Measurements from ENCODE around the gene WBP11.

The WBP11 gene

GRCh38 chr12:14827043-14827442, 23.8 kb upstream of the WBP11 start:
- in situ Hi-C loops (cut with HindIII; ENCODE audit: low pct_ligation_motif_present, low pct_unique_long_range_greater_than_20kb, low sequenced_read_pairs) = no loop called here

GRCh38 chr12:14826491-14826890, 23.2 kb upstream of the WBP11 start:
- in situ Hi-C loops (cut with HindIII; ENCODE audit: low pct_ligation_motif_present, low pct_unique_long_range_greater_than_20kb, low sequenced_read_pairs) = no loop called here
- no peak for DNase-seq

More at GRCh38 chr12:14827043-14827442, 23.8 kb upstream of the WBP11 start:
- no peak for DNase-seq

- in situ Hi-C loops (cut with HindIII; ENCODE audit: low pct_ligation_motif_present, low pct_unique_long_range_greater_than_20kb, low sequenced_read_pairs) = no loop called here
- no peak for DNase-seq
Measured at GRCh38 chr12:14825256-14825655, 22.0 kb upstream of the WBP11 start.

DNA sequence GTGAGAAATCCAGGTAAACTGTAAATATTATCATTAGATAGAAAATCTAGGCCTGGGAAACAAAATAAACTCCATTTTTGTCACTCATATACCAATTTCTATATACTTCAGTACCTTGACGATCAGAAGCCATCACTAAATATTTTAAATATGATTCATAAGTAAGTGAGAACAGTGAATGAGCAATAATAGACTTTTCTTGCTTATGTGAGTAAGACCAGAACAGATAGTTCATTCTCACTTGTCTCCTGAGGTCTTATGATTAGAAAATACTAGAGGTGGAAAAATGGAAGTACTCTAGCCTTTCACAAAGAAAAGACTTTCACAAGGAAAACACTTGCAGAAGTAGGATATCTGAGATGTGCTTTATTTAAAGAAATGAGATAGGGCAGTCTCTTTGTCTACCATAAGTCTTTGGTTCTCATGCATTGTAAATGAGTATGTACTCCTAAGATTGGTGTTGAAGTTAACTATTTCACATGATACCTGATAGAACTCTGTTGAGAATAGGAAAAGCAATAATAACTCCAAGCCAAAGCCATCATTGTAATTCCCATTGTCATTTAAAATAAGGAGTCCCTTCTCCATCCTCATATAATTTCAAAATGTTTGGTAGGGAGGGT, 20.8 kb upstream of the WBP11 start:
- no peak for DNase-seq
- in situ Hi-C loops (cut with HindIII; ENCODE audit: low pct_ligation_motif_present, low pct_unique_long_range_greater_than_20kb, low sequenced_read_pairs) = no loop called here

- no peak for DNase-seq
- in situ Hi-C loops (cut with HindIII; ENCODE audit: low pct_ligation_motif_present, low pct_unique_long_range_greater_than_20kb, low sequenced_read_pairs) = no loop called here
Measured at GRCh38 chr12:14814014-14814413, 10.7 kb upstream of the WBP11 start, which contains the start of gene SMCO3. Gene SMCO3, minus strand, starts transcription at chr12:14814182. Its CDS starts 7,502 bp downstream, at chr12:14806680.

DNA sequence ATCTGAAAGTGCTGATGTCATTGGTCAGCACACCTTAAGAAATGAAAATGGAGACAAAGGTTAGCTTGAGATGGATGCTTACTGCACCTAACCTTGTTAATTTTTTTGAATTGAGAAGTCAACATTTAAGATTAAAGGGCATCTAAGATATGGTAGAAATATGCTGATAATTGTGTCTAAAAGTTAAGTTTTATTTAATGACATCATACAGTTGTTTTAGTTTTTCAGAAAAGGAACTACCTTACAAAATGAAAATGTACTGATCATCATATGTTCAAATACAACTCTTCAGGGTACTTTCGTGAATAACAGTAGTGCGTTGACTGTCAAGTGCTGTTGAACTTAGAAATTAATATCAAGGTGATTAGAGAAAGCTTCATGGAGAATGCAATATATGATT, 8.2 kb upstream of the WBP11 start:
- no peak for DNase-seq
- in situ Hi-C loops (cut with HindIII; ENCODE audit: low pct_ligation_motif_present, low pct_unique_long_range_greater_than_20kb, low sequenced_read_pairs) = no loop called here

DNA sequence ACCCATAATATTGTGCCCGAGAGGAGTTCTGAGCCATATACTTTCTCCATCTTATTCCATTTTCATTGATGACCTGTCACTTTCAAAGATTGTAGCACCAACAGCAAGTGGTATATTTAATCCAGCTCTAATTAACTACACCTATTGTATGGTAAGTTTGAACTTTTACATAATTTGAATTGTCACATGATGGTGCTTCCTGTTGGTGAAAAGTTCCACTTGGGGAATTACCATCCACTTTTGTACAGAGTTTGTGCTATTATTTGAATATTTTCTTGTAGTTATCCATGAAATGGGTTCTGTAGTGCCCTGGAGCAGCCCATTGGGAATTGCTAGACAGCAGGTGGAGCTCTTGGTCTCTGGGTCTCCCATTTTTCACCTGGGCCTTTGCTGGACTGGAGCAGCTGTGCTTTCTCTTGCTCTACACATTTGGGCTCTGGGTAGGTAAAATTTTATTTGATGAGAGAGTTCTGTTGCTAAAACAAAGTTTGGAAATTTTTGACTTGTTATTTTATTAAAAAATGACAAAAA, 7.7 kb upstream of the WBP11 start:
- peak; percentile 67 for DNase-seq
- in situ Hi-C loops (cut with HindIII; ENCODE audit: low pct_ligation_motif_present, low pct_unique_long_range_greater_than_20kb, low sequenced_read_pairs) = no loop called here

DNA sequence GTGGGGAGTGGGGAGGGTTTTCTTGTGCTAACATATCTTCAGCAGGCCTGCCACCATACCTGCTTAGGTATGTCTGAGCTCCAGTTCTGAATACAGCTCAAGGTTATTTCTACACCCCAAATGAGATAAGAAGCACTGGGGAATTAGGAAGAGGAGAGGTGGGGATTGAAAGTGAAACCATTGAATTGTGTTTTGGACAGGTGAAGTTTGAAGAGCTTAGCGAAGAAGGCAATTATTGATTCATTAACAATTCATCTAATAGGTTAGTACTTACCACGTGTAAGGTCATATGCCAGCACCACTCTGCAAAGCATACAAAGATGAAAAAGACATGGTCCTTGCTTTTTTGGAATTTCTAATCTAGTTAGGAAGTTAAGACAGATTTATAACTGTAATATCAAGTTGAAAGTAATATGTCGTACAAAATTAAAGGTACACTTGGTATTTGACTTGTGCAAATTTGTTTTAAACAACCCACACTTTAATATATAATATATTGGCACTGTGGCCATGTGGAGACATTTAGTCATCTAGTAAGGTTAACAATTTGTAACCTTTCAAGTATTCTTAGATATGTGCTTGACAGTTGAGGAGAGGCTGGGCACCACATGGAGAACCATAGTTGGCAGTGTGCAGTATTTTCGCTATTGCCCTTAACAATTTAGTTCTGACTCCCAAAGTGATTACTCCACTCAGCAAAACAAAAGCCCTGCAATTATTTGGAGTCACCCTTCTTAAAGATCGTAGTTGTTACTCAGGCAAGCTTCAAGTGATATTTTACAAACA, 7.1 kb upstream of the WBP11 start:
- no peak for DNase-seq
- in situ Hi-C loops (cut with HindIII; ENCODE audit: low pct_ligation_motif_present, low pct_unique_long_range_greater_than_20kb, low sequenced_read_pairs) = no loop called here

- DNase-seq = no peak
- in situ Hi-C loops (cut with HindIII; ENCODE audit: low pct_ligation_motif_present, low pct_unique_long_range_greater_than_20kb, low sequenced_read_pairs) = no loop called here
Measured at GRCh38 chr12:14803830-14804160, 517 bp upstream of the WBP11 start.

GRCh38 chr12:14802721-14803010, 612 bp downstream of the WBP11 start:
- in situ Hi-C loops (cut with HindIII; ENCODE audit: low pct_ligation_motif_present, low pct_unique_long_range_greater_than_20kb, low sequenced_read_pairs) = no loop called here
- DNase-seq = no peak

DNA sequence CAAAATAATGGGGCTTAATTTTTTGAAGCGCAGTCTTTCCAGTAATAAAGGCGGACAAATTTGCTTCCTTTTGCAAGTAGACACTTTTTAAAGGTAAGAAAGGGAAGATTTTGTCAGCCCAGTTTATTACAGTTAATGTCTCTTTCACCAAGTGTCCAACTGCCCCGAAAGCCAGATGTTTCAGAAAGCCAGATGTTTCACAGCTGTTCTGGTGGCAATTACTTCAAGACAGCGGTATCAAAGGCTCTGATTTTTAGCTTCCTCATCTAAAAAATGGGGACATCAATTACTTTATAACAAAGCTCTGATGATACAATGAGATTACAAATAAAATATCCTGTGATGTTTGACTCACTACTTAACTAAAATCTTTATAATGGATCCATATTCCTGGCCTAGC, 1.0 kb downstream of the WBP11 start:
- DNase-seq = no peak
- in situ Hi-C loops (cut with HindIII; ENCODE audit: low pct_ligation_motif_present, low pct_unique_long_range_greater_than_20kb, low sequenced_read_pairs) = no loop called here

- in situ Hi-C loops (cut with HindIII; ENCODE audit: low pct_ligation_motif_present, low pct_unique_long_range_greater_than_20kb, low sequenced_read_pairs) = no loop called here
- DNase-seq = no peak
Measured at GRCh38 chr12:14795028-14795448, 8.2 kb downstream of the WBP11 start.

GRCh38 chr12:14785568-14785967, 17.7 kb downstream of the WBP11 start:
- in situ Hi-C loops (cut with HindIII; ENCODE audit: low pct_ligation_motif_present, low pct_unique_long_range_greater_than_20kb, low sequenced_read_pairs) = no loop called here
- no peak for DNase-seq

DNA sequence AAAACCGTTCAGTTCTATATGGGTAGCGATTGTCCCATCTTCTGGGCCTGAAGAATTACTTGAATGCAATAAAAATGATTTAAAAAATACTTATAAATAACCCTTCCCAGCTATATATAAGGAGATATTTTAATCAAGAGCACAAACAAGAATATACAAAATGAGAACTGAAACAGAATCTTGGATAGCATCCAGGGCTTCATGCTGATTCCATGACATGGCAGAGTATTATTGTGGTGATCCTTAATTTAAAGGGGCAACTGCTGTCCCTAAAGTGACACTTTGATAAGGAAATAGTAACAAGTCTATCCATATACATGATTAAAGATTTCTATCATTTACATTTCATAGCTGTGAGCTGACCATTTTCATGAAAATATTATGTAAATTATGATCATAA, 18.8 kb downstream of the WBP11 start:
- in situ Hi-C loops (cut with HindIII; ENCODE audit: low pct_ligation_motif_present, low pct_unique_long_range_greater_than_20kb, low sequenced_read_pairs) = no loop called here

GRCh38 chr12:14782756-14783155, 20.5 kb downstream of the WBP11 start:
- DNase-seq = no peak
- in situ Hi-C loops (cut with HindIII; ENCODE audit: low pct_ligation_motif_present, low pct_unique_long_range_greater_than_20kb, low sequenced_read_pairs) = no loop called here

More for the DNA sequence above, 18.8 kb downstream of the WBP11 start:
- no peak for DNase-seq

GRCh38 chr12:14781563-14781962, 21.7 kb downstream of the WBP11 start:
- DNase-seq = no peak
- in situ Hi-C loops (cut with HindIII; ENCODE audit: low pct_ligation_motif_present, low pct_unique_long_range_greater_than_20kb, low sequenced_read_pairs) = no loop called here

GRCh38 chr12:14780859-14781258, 22.4 kb downstream of the WBP11 start:
- no peak for DNase-seq

GRCh38 chr12:14779834-14780233, 23.4 kb downstream of the WBP11 start:
- in situ Hi-C loops (cut with HindIII; ENCODE audit: low pct_ligation_motif_present, low pct_unique_long_range_greater_than_20kb, low sequenced_read_pairs) = no loop called here
- no peak for DNase-seq

More at GRCh38 chr12:14780859-14781258, 22.4 kb downstream of the WBP11 start:
- in situ Hi-C loops (cut with HindIII; ENCODE audit: low pct_ligation_motif_present, low pct_unique_long_range_greater_than_20kb, low sequenced_read_pairs) = no loop called here

GRCh38 chr12:14777271-14777670, 26.0 kb downstream of the WBP11 start:
- in situ Hi-C loops (cut with HindIII; ENCODE audit: low pct_ligation_motif_present, low pct_unique_long_range_greater_than_20kb, low sequenced_read_pairs) = no loop called here
- no peak for DNase-seq
